Measurements from ENCODE around the gene ATL3. TPM values are rescaled to one million over a fixed set of nuclear protein-coding genes. Genes with fewer than 3 reads are reported as not detected.

Gene ATL3
- total and polyA plus RNA-seq, 2 experiments from 2014 or later: 3.1 to 3.8 TPM

DNA sequence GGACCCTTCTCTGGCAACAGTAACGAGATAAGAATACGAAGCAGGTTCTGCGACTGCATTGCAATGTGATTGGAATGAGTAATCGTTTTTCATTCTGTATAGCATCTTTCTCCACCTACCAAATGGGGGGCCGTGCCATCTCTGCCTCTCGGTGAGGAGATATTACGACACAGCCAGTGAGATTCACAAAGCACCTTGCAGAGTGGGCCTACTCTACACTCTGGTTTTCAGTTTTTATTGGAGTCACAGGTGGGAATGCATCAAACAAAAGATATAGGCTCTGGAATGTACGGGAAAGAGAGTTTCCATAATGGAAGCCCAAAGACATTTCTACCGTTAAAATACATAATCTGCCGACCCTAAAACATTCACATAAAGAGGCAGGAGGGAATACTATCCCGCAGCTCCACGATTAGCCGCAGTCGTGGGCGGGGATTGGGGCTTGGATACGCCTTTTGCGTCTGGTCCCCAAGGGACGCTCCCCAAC is 9.7 kb upstream of the ATL3 start:
- TF ChIP-seq, protein P1, sequence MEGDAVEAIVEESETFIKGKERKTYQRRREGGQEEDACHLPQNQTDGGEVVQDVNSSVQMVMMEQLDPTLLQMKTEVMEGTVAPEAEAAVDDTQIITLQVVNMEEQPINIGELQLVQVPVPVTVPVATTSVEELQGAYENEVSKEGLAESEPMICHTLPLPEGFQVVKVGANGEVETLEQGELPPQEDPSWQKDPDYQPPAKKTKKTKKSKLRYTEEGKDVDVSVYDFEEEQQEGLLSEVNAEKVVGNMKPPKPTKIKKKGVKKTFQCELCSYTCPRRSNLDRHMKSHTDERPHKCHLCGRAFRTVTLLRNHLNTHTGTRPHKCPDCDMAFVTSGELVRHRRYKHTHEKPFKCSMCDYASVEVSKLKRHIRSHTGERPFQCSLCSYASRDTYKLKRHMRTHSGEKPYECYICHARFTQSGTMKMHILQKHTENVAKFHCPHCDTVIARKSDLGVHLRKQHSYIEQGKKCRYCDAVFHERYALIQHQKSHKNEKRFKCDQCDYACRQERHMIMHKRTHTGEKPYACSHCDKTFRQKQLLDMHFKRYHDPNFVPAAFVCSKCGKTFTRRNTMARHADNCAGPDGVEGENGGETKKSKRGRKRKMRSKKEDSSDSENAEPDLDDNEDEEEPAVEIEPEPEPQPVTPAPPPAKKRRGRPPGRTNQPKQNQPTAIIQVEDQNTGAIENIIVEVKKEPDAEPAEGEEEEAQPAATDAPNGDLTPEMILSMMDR (IDR thresholded peaks at IDR 0.05; ENCODE audit: low read depth, low read length): no peak
- Histone ChIP-seq H3K27ac (peak overlapping the region; percentile 45), H3K27me3 (no peaks in the 10 kb centered on the region), H3K4me3 (peak overlapping the region; percentile 65), H3K9me3 (ENCODE audit: low read depth) (no peaks in the 10 kb centered on the region), H3K4me1 (ENCODE audit: low read depth) (peaks cover 13% of the 10 kb centered on the region), H3K36me3 (no peaks in the 10 kb centered on the region)
- no peak for DNase-seq (ENCODE audit: low read depth in 1 of 2, low spot score in 1 of 2)

DNA sequence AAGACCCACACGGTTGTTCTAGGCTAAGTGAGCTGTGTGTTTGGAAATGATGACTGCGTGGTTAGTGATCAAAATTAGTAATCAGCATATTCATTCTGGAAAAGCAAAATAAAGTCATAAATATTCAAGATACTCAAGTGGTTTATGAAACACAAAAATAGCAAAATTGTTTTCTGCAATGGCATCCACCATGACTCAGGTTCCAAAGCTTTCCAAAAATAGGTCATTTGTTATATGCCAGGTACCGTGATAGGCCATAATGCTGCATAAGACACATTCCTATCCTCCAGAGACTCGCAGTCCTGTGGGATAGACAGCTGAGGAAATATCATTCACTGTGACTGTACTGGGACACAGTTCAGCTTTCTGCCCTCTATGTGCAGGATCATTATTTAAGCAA is 2.4 kb upstream of the ATL3 start:
- TF ChIP-seq, protein P1 (IDR thresholded peaks at IDR 0.05; ENCODE audit: low read depth, low read length): no peak
- Histone ChIP-seq H3K36me3 (no peaks in the 10 kb centered on the region), H3K4me3 (no peak overlapping the region), H3K27ac (no peak overlapping the region), H3K27me3 (no peaks in the 10 kb centered on the region), H3K4me1 (ENCODE audit: low read depth) (peaks cover 4% of the 10 kb centered on the region), H3K9me3 (ENCODE audit: low read depth) (no peaks in the 10 kb centered on the region)
- DNase-seq (ENCODE audit: low read depth in 1 of 2, low spot score in 1 of 2): no peak

DNA sequence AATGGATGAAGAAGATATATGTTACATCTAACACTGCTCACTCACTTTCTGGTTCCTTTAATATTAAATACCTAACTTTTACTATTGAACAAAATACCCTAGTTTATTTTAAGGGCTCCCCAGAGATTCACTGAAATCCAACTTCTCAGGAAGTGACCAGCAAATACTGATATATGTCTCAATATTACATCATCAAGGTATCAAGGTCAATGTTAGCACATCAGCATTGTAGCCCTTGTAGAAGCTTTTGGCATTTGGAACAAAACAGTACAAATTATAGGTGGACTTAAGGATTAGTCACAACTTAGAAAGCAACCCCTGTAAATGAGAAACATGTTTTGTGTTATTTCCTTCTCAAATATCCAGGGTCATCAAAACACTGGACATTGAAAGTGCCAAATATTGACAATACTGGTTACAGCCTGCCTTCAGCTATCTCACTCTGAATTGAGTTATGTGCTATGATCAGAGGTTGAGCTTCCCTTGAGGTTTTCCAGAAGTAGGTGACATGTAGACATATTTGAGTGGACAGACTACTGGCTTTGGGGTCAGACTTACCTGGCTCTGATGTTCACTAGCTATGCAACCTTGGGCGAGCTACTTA is 1.9 kb upstream of the ATL3 start:
- no peak for DNase-seq (ENCODE audit: low read depth in 1 of 2, low spot score in 1 of 2)
- Histone ChIP-seq H3K36me3 (no peaks in the 10 kb centered on the region), H3K4me1 (ENCODE audit: low read depth) (peaks cover 4% of the 10 kb centered on the region), H3K4me3 (no peak overlapping the region), H3K27ac (no peak overlapping the region), H3K27me3 (no peaks in the 10 kb centered on the region), H3K9me3 (ENCODE audit: low read depth) (no peaks in the 10 kb centered on the region)
- TF ChIP-seq, protein P1 (IDR thresholded peaks at IDR 0.05; ENCODE audit: low read depth, low read length): no peak

DNA sequence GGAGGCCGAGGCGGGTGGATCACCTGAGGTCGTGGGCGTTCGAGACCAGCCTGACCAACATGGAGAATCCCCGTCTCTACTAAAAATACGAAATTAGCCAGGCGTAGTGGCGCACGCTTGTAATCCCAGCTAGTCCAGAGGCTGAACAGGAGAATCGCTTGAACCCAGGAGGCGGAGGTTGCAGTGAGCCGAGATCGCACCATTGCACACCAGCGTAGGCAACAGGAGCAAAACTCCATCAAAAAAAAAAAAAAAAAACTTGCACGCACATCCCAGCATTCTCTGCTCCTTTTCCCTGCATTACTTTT is 934 bp upstream of the ATL3 start:
- no peak overlapping the region for H3K27ac ChIP-seq

DNA sequence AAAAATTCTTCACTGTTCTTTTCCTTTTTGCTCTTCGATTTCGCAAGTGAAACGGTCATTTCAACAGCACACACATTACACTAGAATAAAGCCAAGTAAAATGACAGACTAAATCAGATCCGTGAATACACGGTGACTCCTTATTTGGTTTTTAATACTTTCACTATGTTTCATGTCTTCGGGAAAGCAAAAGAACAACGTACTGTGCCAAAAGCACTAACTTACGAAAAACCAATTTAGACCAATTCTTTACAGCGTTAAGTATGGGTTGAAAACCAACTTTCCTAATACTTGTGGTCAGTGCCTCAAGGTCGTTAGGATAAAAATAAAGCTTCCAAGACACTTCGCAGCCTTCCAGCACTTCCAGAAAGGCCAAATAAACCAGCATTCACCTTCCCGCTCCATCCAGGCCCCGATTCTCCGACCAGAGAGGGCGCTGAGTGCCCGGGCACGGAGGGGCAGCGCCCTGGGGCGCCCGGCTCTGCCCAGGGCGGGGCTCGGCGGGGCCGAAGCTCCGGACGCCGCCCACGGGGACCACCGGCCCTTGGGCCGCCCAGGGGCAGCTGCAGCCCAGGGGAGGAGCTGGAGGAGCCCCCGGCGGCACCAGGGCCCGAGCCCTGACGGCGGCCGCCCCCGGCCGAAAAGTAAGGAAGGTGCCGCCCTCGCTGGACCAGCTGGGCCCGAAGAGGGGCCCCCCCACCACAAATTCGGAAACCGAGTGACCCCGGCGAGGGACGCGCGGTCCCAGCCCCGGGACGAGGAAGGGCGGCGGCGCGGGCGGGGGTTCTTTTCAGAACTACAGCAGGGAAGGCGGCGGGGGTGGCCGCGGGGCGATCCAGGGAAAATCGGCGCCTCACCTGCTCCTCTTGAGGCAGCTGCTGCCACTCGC is 499 bp downstream of the ATL3 start:
- no peaks in the 10 kb centered on the region for H3K36me3 ChIP-seq
- TF ChIP-seq, protein P1 (IDR thresholded peaks at IDR 0.05; ENCODE audit: low read depth, low read length): peak; percentile 36
- DNase-seq (ENCODE audit: low read depth in 1 of 2, low spot score in 1 of 2): peak; percentile 51 to 62
- peaks cover 13% of the 10 kb centered on the region for H3K4me1 ChIP-seq (ENCODE audit: low read depth)
- H3K27ac ChIP-seq: peak overlapping the region; percentile 44
- H3K4me3 ChIP-seq: peak overlapping the region; percentile 58
- no peaks in the 10 kb centered on the region for H3K27me3 ChIP-seq
- H3K9me3 ChIP-seq (ENCODE audit: low read depth): no peaks in the 10 kb centered on the region

More for the DNA sequence above, 934 bp upstream of the ATL3 start:
- H3K36me3 ChIP-seq: no peaks in the 10 kb centered on the region
- H3K4me3 ChIP-seq: no peak overlapping the region
- no peak for DNase-seq (ENCODE audit: low read depth in 1 of 2, low spot score in 1 of 2)
- no peaks in the 10 kb centered on the region for H3K27me3 ChIP-seq
- peaks cover 4% of the 10 kb centered on the region for H3K4me1 ChIP-seq (ENCODE audit: low read depth)
- TF ChIP-seq, protein P1 (IDR thresholded peaks at IDR 0.05; ENCODE audit: low read depth, low read length): no peak
- no peaks in the 10 kb centered on the region for H3K9me3 ChIP-seq (ENCODE audit: low read depth)
